HepG2 (cell line): Measurements from ENCODE around the gene CPXM1. TPM values are rescaled to one million over a fixed set of nuclear protein-coding genes. Genes with fewer than 3 reads are reported as not detected.
A peak's percentile ranks its signal among the peaks of the same experiment; 100 is the strongest.

ENCODE experiments used
- ATF7 ChIP-seq, 2 experiments: fragments of 450-650 bp in 1 of 2; sonication (generic) in 1 of 2; formaldehyde crosslinking in 1 of 2; IDR thresholded peaks; 2 replicates each; pipeline versions ENCODE4 v1.4.0 to v1.6.1; 2016 to 2020; ENCODE audit warnings: antibody characterized with exemption in 1 of 2, mild to moderate bottlenecking in 1 of 2, missing genetic modification reagents in 1 of 2
- CCAR2 ChIP-seq: fragments of 200-400 bp; formaldehyde crosslinking; optimal IDR thresholded peaks from 2 replicates; pipeline ENCODE3; 2018; ENCODE audit warnings: low read depth, mild to moderate bottlenecking, low read length, moderate library complexity
- CENPT ChIP-seq: sonication (generic); formaldehyde crosslinking; IDR thresholded peaks from 2 replicates; pipeline ENCODE4 v1.8.0; 2022; ENCODE audit warnings: low read depth, mild to moderate bottlenecking, moderate library complexity, missing genetic modification reagents
- ELK4 ChIP-seq: sonication (generic); formaldehyde crosslinking; IDR thresholded peaks from 2 replicates; pipeline ENCODE4 v1.9.0; 2021; ENCODE audit warnings: missing genetic modification reagents, borderline replicate concordance
- GPN1 ChIP-seq: sonication (generic); formaldehyde crosslinking; IDR thresholded peaks from 2 replicates; pipeline ENCODE4 v1.5.1; 2020; ENCODE audit warnings: missing genetic modification reagents, borderline replicate concordance
- HBP1 ChIP-seq: IDR thresholded peaks from 2 replicates; pipeline ENCODE4 v1.6.1; 2016; ENCODE audit warnings: low read depth, control low read depth
- KLF15 ChIP-seq: sonication (generic); formaldehyde crosslinking; IDR thresholded peaks from 2 replicates; pipeline ENCODE4 v1.8.1; 2023; ENCODE audit warnings: borderline replicate concordance, mild to moderate bottlenecking, inconsistent platforms, missing genetic modification reagents, mixed read lengths
- RXRB ChIP-seq: IDR thresholded peaks from 2 replicates; pipeline ENCODE4 v1.6.1; 2016; ENCODE audit warnings: borderline replicate concordance, missing genetic modification reagents, missing compliant biosample characterization
- XRCC5 ChIP-seq: fragments of 200-400 bp; formaldehyde crosslinking; optimal IDR thresholded peaks from 2 replicates; pipeline ENCODE3; 2017; ENCODE audit warnings: mild to moderate bottlenecking, low read length
- ZBTB43 ChIP-seq: sonication (generic); formaldehyde crosslinking; conservative IDR thresholded peaks from 2 replicates; pipeline ENCODE4 v1.4.0; 2020; ENCODE audit warnings: missing genetic modification reagents
- ZNF121 ChIP-seq: sonication (generic); formaldehyde crosslinking; IDR thresholded peaks from 2 replicates; pipeline ENCODE4 v1.5.0; 2020; ENCODE audit warnings: mild to moderate bottlenecking, missing genetic modification reagents
- ZNF138 ChIP-seq: sonication (generic); formaldehyde crosslinking; IDR thresholded peaks from 2 replicates; pipeline ENCODE4 v1.5.0; 2020; ENCODE audit warnings: mild to moderate bottlenecking, low read depth, missing genetic modification reagents
- ZNF281 ChIP-seq: sonication (generic); formaldehyde crosslinking; IDR thresholded peaks from 2 replicates; pipeline ENCODE4 v1.4.0; 2020; ENCODE audit warnings: missing genetic modification reagents, borderline replicate concordance
- ZNF317 ChIP-seq: sonication (generic); formaldehyde crosslinking; IDR thresholded peaks from 2 replicates; pipeline ENCODE4 v1.5.0; 2020; ENCODE audit warnings: mild to moderate bottlenecking, missing genetic modification reagents
- ZNF569 ChIP-seq: sonication (generic); formaldehyde crosslinking; IDR thresholded peaks from 2 replicates; pipeline ENCODE4 v1.5.0; 2020; ENCODE audit warnings: mild to moderate bottlenecking, missing genetic modification reagents, moderate library complexity, borderline replicate concordance
- ZNF576 ChIP-seq: sonication (generic); formaldehyde crosslinking; IDR thresholded peaks from 2 replicates; pipeline ENCODE4 v1.4.0; 2020; ENCODE audit warnings: mild to moderate bottlenecking, missing genetic modification reagents
- ZNF687 ChIP-seq: sonication (generic); formaldehyde crosslinking; IDR thresholded peaks from 2 replicates; pipeline ENCODE4 v1.5.1; 2020; ENCODE audit warnings: mild to moderate bottlenecking, missing genetic modification reagents, moderate library complexity
- polyA plus RNA-seq, 8 experiments: library from polyadenylated mRNA; depleted of rRNA in 3 of 8; stranded (reverse) in 7 of 8; unstranded in 1 of 8; fragments of >200 nt; fragmentation: Illumina TruSeq in 4 of 8; extraction: Trizol in 4 of 8; gene quantifications; 2 replicates each; pipeline versions ENCODE4 v1.2.1 to v1.2.3, GENCODE V29; 2011 to 2016; ENCODE audit warnings: low read depth in 4 of 8, missing spikeins in 1 of 8, mixed read lengths in 1 of 8; ENCODE audit not compliant: insufficient read depth in 1 of 8
- total RNA-seq, 5 experiments: library from RNA; depleted of rRNA; stranded (reverse); fragments of >200 nt; fragmentation: Illumina TruSeq; extraction: Trizol; gene quantifications; 2 replicates each; pipeline ENCODE4 v1.2.3, GENCODE V29; 2016; ENCODE audit warnings: low read depth in 1 of 5

CPXM1 gene
- total and polyA plus RNA-seq, 2 of the 13 experiments (the other 11 are each of a cell fraction or from before 2014, with no cell fraction given) = 0.07 TPM; not detected in 1

GRCh38 chr20:2751347-2751877 lies 49.0 kb downstream of the CPXM1 start (continued):
- TF ChIP-seq ZNF687 (peak; percentile 32; the same call in 1 of the 2 replicates), ZNF317 (CRISPR knock-in tag) (0 out of 2 replicates have a peak, but pooled peaks have one; percentile 46), CENPT (CRISPR knock-in tag) (no peak), XRCC5 (peak; percentile 64), RXRB (CRISPR knock-in tag) (peak; percentile 48; the same call in 1 of the 2 replicates), GPN1 (no peak), ZNF281 (CRISPR knock-in tag) (no peak), ATF7 (IDR thresholded peaks at IDR 0.05) (no peak), ATF7 (CRISPR knock-in tag; IDR thresholded peaks at IDR 0.05) (no peak), CCAR2 (no peak), KLF15 (CRISPR knock-in tag) (no peak), ZBTB43 (CRISPR knock-in tag) (no peak), HBP1 (CRISPR knock-in tag) (no peak), ELK4 (CRISPR knock-in tag) (no peak), ZNF569 (CRISPR knock-in tag) (no peak), ZNF138 (CRISPR knock-in tag) (no peak), ZNF576 (CRISPR knock-in tag) (no peak), ZNF121 (no peak)
